ENCODE data around the gene PTDSS2. TPM values are rescaled to one million over a fixed set of nuclear protein-coding genes. Genes with fewer than 3 reads are reported as not detected.

Gene PTDSS2
- total and polyA plus RNA-seq, 2 of the 13 experiments (the other 11 are each of a cell fraction or from before 2014, with no cell fraction given): 21.7 to 26.4 TPM

DNA sequence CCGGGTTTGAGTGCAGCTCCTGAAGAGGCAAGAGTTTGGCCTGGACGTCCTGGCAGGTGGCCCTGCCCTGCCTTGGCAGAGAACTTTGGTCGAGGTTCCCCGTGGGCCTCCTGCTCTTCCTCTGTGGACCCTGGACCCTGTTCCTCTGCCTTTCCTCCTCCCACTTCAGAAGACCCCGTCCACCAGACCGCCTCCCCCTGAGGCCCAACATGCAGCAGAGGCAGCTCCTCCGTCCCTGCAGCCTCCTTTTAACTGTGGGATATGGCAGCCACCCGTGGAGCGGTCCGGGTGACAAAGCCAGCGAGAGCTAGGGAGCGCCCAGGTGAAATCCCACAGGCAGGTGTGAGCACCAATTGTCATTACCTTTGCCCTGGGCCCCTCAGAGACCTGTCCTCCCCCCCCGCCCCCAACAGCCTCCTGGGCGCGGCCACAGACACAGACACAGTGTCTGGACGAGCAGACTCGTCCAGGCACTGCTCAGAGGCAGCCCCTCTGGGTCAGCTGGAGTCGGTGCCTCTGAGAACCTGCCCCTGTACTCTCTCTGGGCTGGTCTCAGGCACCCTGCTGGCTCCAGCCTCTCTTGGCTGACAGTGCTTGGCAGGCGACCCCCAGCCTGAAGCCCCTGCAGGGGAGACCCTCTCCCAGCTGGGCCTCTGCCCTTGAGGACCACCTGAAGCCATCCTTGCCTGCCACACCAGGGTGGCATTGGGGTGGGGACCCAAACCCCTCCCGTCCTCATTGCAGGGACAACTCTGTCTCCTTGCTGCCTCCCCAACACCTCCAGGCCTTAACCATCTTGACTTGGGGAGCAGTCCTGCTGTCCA lies 4.1 kb upstream of the PTDSS2 start (continued):
- TF ChIP-seq, protein P1, sequence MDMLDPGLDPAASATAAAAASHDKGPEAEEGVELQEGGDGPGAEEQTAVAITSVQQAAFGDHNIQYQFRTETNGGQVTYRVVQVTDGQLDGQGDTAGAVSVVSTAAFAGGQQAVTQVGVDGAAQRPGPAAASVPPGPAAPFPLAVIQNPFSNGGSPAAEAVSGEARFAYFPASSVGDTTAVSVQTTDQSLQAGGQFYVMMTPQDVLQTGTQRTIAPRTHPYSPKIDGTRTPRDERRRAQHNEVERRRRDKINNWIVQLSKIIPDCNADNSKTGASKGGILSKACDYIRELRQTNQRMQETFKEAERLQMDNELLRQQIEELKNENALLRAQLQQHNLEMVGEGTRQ (IDR thresholded peaks at IDR 0.05; ENCODE audit: low read depth, low read length): no peak
- TF ChIP-seq, protein P1 (CRISPR knock-in tag; IDR thresholded peaks at IDR 0.05; ENCODE audit: borderline replicate concordance): no peak
- TF ChIP-seq KLF9 (CRISPR knock-in tag; IDR thresholded peaks at IDR 0.05; ENCODE audit: low read depth) (no peak), THYN1 (CRISPR knock-in tag; IDR thresholded peaks at IDR 0.05; ENCODE audit: borderline replicate concordance, low read depth) (no peak)
- TF ChIP-seq, protein P2, sequence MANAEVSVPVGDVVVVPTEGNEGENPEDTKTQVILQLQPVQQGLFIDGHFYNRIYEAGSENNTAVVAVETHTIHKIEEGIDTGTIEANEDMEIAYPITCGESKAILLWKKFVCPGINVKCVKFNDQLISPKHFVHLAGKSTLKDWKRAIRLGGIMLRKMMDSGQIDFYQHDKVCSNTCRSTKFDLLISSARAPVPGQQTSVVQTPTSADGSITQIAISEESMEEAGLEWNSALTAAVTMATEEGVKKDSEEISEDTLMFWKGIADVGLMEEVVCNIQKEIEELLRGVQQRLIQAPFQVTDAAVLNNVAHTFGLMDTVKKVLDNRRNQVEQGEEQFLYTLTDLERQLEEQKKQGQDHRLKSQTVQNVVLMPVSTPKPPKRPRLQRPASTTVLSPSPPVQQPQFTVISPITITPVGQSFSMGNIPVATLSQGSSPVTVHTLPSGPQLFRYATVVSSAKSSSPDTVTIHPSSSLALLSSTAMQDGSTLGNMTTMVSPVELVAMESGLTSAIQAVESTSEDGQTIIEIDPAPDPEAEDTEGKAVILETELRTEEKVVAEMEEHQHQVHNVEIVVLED (CRISPR knock-in tag; IDR thresholded peaks at IDR 0.05; ENCODE audit: borderline replicate concordance): no peak

DNA sequence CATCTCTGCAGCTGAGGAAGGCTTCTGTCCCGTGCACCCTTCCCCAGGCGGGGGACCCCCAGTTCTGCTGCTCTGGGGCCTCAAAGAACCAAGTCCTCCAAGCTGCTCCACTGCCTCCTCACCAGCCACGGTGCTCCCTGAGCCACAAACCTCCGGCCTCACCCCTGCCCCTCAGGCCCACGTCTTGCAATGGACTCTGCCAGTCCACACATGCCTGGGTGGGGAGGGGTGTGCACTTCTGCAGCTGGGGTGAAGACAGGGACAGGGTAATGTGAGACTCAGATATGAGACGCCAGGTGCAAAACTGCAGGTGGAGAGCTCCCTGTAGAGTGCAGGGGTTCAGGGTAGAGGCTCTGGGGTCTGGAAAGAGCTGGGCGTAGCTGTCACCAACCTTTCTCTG lies 3.2 kb upstream of the PTDSS2 start:
- POLR2A ChIA-PET: interaction anchor here (1.3 to 3.9 kb wide), 7 partner anchors 23 to 63 kb away, joined by 4 to 31 read pairs (median 14); partner anchors contain the start of gene PKP3
- no peaks in the 10 kb centered on the region for H3K9me3 ChIP-seq (ENCODE audit: low read length)
- peak overlapping the region; percentile 69 for H3K27ac ChIP-seq (ENCODE audit: extremely low read length, insufficient read depth, low read length)
- H3K79me2 ChIP-seq (ENCODE audit: insufficient read depth, low read length): peaks cover 12% of the 10 kb centered on the region
- no TSS peak for BruUV-seq (replicated peaks)
- peak overlapping the region; percentile 38 to 69 (median 40); a peak in 5 of 6 replicates for H3K4me3 ChIP-seq (replicated peaks in 1 of 3; ENCODE audit: insufficient read depth in 1 of 3, low read depth in 2 of 3, low read length in 3 of 3)
- H3K27me3 ChIP-seq (ENCODE audit: control insufficient read depth in 1 of 2, insufficient read depth in 2 of 2, low read length in 2 of 2): no peaks in the 10 kb centered on the region; a peak in 1 of 5 replicates
- H2AFZ ChIP-seq (ENCODE audit: low read length): no peak overlapping the region
- H3K36me3 ChIP-seq (replicated peaks in 1 of 2; ENCODE audit: control insufficient read depth in 1 of 2, insufficient read depth in 2 of 2, low read length in 2 of 2): peaks cover 0 to under 1% of the 10 kb centered on the region in 2 experiments; a peak in 2 of 5 replicates
- in situ Hi-C loops (cut with HindIII; ENCODE audit: extremely low pct_ligation_motif_present, low pct_unique_long_range_greater_than_20kb): no loop called here
- H3K9ac ChIP-seq (ENCODE audit: insufficient read depth, low read depth, low read length): peak overlapping the region; percentile 61
- CTCF ChIA-PET (ENCODE audit: low intra/inter-chr PET ratio, low total read pairs): no interaction called here
- H4K20me1 ChIP-seq (ENCODE audit: insufficient read depth, low read length): no peaks in the 10 kb centered on the region
- ATAC-seq (no peak), DNase-seq (ENCODE audit: low spot score) (no peak), FAIRE-seq (no peak)
- intact Hi-C loops (cut with micrococcal nuclease; ENCODE audit: unreplicated experiment): loop anchor here (5.0 kb wide), 1 partner anchor 40 kb away; no protein-coding TSS in a partner anchor
- peak overlapping the region; percentile 87 for H3K4me2 ChIP-seq (ENCODE audit: low read depth, low read length)
- WGBS (ENCODE audit: low lambda C conversion rate): 23% methylated on average over 5 of the region's 7 CpGs
- peaks cover 72% of the 10 kb centered on the region for H3K4me1 ChIP-seq (ENCODE audit: insufficient read depth, low read length)
- no peak for TF ChIP-seq DPF2 (CRISPR knock-in tag; IDR thresholded peaks at IDR 0.05; ENCODE audit: borderline replicate concordance, low read depth)
- TF ChIP-seq IKZF1 (IDR thresholded peaks at IDR 0.05): no peak
- TF ChIP-seq, protein P3, sequence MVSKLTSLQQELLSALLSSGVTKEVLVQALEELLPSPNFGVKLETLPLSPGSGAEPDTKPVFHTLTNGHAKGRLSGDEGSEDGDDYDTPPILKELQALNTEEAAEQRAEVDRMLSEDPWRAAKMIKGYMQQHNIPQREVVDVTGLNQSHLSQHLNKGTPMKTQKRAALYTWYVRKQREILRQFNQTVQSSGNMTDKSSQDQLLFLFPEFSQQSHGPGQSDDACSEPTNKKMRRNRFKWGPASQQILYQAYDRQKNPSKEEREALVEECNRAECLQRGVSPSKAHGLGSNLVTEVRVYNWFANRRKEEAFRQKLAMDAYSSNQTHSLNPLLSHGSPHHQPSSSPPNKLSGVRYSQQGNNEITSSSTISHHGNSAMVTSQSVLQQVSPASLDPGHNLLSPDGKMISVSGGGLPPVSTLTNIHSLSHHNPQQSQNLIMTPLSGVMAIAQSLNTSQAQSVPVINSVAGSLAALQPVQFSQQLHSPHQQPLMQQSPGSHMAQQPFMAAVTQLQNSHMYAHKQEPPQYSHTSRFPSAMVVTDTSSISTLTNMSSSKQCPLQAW (CRISPR knock-in tag; IDR thresholded peaks at IDR 0.05): no peak
- no peak for TF ChIP-seq AHR (CRISPR knock-in tag; IDR thresholded peaks at IDR 0.05)
- no peak for TF ChIP-seq GTF3A (CRISPR knock-in tag; conservative IDR thresholded peaks at IDR 0.05)
- no peak for TF ChIP-seq NFE2L2 (IDR thresholded peaks at IDR 0.05; ENCODE audit: low read length)
- no peak for TF ChIP-seq BORCS8-MEF2B (CRISPR knock-in tag; IDR thresholded peaks at IDR 0.05)
- TF ChIP-seq ONECUT2 (CRISPR knock-in tag; IDR thresholded peaks at IDR 0.05): no peak
